GDM1 (cell line): ENCODE data around the gene DQX1.
"Not testable (repeated sequence)": the region's sequence is repeated elsewhere in the genome, so short reads cannot be mapped to it uniquely, and the experiment has no call there.

Experiments
- DNase-seq: peaks from one replicate; lab custom pipeline; 2025; lab: John Stamatoyannopoulos, UW

The DQX1 gene, protein sequence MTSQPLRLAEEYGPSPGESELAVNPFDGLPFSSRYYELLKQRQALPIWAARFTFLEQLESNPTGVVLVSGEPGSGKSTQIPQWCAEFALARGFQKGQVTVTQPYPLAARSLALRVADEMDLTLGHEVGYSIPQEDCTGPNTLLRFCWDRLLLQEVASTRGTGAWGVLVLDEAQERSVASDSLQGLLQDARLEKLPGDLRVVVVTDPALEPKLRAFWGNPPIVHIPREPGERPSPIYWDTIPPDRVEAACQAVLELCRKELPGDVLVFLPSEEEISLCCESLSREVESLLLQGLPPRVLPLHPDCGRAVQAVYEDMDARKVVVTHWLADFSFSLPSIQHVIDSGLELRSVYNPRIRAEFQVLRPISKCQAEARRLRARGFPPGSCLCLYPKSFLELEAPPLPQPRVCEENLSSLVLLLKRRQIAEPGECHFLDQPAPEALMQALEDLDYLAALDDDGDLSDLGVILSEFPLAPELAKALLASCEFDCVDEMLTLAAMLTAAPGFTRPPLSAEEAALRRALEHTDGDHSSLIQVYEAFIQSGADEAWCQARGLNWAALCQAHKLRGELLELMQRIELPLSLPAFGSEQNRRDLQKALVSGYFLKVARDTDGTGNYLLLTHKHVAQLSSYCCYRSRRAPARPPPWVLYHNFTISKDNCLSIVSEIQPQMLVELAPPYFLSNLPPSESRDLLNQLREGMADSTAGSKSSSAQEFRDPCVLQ

DNA sequence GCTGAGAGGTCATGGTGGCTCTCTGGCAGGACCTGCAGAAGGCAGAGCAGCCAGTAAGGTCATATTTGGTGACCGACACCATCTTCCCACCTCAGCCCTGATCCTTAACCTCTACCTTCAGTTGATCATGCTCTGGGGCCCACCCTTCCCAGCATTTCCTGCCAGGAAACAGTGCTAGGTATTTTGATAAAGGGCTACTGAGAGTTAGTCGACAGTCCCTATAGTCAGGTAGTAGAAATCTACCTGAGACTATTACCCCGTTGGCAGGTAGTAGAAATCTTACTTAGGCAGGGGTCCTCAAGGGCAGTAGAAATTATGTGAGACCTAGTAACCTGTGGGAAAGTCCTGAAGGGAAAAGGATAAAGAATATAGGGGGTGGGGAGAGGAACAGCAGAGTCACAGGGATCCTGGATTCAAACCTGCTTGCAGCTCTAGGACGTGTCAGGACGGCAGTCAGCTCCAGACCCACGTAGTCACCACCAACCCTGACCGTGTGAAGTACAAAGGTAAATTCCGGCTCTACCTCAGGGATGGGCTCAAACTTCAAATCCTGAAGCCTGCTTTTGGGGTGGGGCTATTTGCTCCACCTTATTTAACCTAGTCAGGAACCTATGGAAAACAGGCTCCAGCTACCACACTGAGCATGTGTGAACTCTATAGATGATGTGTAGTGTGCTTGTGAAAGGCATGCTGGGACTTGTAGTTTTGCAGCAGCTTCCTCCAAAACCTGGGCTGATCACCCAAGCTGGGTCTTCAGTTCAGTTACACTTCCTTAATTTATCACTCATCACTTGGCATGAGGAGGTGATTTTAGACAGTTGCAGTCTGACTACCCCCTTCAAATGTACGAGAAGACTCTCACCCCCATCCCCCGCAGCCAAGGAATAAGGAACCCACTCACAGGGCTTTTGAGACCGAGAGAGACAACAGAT, at the start of gene DQX1:
Gene DQX1 (minus strand): TSS at position 515 of the 932 bp plus-strand sequence. CDS start 502 bp downstream, at position 13.
- DNase-seq: peak; percentile 35

DNA sequence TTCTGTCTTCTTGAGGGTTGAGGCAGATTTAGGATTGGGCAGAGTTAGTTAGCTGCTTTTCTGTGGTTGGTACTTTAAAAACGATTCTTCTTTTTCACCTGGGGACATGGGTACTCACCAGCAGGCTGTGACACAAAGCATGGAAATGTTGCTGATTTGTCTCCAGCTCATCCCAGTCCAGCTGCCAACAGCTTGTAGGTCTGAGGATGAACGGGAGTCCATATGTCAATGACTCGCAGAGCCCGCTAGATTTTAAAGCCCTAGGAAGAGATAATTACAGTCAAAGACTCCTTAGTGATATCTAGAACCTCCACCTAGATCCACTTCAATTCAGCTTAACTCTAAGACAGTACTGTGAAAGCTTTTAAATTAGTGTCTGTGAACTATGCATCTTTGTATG, 49.3 kb upstream of the DQX1 start:
- no peak for DNase-seq

DNA sequence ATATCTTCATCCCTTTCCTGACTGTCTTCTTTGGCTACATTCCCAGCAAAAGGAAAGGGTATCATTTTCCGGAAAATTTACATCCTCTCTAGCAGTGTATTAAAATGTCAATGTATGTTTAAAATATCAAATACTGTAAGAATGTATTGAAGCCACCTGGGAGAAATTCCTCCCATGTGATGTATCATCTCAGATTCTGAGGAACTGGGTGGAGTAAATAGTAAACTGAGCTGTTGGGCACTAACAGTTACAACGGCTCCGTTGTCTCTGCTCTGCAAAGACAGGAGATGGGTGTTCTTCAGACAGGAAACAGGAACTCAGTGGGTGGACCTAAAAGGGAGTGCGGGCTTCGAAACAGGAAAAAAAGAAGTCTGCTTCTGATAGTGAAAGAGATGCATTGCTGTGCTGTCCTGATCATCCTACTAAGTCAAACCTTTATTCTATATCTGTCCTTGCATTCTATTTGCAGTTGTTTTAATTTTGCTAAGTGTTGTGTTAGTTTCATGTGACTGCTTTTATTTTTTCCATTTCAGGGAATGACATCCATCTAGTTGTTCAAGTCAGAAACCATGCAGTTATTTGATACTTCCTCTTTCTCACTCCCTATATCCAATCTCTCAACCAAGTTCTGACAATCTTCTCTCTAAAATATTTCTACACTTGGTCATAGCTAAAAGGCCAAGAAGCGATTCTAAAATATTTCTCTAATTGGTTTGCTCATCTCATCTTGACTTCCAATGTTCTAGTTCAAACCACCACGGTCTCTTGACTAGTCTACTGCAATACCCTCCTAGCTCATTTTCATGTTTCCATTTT, 47.9 kb upstream of the DQX1 start:
- DNase-seq: peak; percentile 85

DNA sequence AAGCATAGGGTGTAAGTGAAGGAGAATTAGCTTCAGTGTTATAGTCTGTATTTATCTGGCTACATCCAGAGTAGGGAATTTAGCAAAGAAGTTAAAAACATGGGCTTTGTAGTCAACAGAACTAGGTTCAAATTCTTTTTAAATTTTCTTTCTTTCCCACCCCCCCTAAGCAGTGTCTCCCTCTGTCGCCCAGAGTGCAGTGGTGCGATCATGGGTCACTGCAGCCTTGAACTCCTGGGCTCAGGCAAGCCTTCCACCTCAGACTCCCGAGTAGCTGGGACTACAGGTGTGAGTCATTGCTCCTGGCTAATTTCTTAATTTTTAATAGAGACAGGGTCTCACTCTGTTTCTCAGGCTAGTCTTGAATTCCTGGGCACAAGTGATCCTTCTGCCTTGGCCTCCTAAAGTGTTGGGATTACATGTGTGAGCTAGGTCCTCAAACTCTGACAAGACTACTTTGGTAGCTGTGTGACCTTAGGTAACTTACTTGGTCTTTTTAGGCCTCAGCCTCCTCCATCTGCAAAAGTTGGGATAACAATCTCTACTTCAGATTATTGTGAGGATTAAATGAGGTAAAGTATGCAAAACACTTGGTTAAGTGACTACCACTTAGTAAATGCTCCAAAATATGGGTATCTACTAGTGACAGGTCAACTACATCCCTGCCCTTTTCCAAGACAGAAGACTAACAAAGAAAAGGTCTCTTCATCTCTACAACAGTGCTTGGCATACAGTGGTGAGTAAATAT, 46.3 kb upstream of the DQX1 start:
- DNase-seq: no peak

DNA sequence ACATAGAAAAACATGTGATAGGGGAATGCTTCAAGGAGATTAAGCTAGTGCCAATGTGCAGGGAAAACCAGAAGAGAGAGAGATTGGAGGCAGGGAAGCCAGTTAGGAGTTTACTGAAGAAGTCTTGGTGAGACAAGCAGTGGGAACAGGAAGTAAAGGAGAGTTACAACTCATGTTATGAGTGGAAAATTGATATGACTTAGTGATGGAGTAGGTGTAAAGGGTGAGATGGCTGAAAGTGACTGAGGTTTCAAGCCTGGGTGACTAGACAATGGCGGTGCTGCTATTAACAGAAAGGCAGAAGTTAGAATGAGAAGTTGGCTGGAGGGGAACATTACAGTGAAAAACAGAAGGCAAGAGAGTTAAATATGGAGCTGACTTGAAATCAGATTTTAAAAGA, 45.0 kb upstream of the DQX1 start:
- DNase-seq: no peak

DNA sequence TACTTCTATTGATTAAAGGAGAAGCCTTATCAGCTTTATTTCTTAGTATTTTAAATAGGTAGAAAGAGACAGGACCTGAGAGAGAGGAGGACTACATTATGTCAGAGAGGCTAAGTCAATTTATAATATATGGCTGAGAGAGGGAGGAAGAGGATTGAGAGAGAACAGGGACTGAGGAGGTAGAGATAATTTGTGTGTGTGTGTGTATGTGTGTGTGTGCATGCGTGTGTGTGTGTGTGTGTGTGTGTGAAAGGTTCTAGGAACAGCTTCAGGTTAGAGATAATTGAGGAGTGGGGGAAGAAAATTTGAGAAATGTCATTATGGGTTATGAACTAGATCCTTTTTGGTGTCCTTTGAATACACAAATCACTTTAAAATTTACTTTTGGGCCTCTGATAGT, 43.7 kb upstream of the DQX1 start:
- no peak for DNase-seq

DNA sequence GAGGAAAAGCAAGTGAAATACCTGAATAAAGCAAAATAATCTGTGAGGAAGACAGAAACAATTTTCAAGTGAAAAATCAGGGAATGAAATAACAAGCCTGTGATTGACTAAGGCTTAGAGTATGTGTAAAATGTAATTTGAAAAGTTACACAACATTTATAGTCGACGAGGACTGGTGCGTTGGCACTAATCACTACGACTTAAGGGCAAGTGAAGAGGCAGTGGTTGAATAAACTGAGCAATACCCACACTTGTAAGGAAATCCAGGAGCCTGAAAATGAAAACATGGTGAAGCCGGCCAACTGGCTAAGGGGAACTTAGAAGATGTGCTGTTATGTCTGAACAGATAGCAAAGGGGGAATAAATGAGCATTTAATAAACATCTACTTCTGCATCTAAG, 41.9 kb upstream of the DQX1 start:
- no peak for DNase-seq

DNA sequence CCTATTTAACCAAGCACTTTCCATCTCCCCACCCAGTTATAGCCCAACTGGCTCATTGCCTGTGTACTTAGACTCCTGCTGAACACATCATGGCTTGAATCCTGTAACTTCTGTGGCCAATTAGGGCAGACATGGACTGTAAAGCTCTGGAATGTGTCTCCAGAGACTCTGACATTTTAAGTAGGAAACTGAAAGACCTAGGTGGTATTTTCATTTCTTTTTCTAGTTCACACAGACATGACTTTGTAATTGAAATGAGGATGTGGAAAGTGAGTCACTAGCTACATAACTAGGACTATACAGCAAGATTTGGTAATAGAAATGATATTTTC, 40.7 kb upstream of the DQX1 start:
- DNase-seq: no peak

DNA sequence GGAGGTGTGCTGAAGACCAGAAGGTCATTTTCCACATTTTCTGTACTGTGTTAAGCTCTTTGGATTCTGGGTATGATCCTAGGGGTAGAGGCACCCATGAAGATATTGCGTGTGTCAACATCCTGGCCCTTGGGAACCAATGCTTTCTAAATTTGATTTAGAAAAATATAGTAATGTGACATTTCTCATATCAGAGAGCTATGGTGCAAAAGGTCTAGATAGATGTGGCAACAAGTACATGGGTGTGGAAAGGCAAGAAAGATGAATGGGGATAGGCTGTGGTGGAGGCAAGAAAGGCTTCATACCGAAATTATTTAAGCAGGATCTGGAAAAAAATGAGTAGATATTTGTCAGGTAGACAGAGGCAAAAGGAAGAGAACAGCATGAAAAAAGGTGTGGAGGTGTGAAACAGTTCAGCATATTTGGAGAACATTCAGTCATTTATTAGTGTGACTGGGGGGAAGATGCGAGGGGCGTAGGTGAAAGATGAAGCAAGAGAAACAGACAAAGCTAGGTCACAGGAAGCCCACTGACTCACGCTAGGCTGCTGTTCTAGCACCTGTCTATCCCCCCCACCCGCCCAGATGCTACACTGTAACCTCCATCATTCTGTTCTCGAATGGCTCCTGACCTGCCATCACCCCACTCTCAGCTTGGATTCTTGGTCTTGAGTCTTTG, 40.2 kb upstream of the DQX1 start:
- no peak for DNase-seq

DNA sequence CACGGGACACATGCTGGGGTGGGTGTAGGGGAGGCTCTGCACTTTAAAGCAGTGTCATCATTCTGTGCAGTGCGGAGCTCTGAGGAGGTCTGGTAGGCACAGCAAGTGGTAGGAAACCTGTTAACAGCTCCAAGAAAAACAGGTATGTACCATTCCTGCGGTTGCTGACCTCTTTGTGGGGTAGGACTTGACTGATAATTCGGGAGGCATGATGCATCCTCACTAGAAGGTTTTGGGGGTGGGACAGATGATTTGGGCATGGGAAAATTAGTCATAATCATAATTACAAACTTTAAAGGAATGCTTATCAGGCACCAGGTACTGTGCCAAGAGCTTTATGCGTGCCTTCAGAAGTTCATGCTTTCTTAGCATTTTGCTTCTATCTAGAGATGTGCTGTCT, 38.2 kb upstream of the DQX1 start:
- no peak for DNase-seq

DNA sequence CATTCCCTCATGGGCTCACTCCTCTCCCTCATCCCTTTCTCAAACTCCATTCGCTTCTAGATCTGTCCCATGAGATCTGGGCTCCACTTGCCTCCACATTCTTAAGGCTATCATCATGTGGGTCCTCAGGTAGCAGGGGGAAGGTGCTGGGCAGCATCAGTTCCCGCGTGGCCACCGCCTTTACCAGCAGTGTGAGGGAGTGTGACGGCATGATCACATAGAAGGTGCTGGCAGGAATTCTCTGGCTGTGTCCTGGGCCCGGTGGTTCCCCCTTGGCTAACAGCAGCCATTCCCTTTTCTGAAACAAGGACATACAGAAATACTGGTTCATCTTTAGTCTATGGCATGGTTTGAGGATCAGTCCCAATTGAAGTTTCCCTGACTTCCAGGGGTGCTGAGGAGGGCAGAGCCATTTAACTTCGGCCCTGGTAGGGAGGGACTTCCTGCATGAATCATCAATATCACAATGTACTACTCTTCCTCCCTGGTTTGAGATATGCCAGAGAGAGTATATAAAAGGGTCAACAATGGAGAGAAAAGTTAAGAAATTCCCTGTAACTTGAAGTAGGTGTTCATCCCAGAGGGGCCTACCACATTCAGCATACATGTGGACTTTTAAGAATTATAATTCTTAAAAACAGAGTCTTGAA, 36.2 kb upstream of the DQX1 start:
- no peak for DNase-seq

DNA sequence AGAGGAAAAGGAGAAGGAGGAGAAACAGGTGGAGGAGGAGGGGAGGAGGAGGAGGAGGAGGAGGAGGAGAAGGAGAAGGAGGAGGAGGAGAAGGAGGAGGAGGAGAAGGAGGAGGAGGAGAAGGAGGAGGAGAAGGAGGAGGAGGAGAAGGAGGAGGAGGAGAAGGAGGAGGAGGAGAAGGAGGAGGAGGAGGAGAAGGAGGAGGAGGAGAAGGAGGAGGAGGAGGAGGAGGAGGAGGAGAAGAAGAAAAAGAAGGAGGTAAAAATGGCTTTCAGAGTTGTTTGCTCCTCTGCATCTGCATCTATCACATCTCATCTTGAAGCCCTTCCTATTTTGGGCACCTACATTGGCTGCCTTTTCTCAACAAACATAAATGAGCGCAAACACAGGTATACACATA, 35.0 kb upstream of the DQX1 start:
- not testable (repeated sequence) for DNase-seq

DNA sequence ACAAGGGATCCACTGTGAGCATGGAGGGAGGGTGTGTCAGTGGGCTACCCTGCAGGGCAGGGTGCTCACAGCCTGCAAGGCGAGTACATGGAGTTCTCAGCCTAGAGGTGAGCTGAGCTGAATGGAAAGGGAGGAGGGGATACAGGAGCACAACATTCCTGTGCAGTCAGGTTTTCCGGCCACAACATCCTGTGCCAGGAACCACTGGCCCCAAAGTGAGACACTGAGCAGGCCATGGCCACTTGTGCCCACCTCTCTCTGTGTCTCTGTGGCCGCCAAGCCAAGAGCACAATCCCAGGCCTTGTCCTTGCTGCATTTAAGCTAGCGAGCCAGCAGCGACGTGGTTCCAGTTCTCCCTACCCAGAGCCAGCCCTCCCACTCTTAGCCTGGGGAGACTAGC, 34.6 kb upstream of the DQX1 start:
- DNase-seq: no peak

DNA sequence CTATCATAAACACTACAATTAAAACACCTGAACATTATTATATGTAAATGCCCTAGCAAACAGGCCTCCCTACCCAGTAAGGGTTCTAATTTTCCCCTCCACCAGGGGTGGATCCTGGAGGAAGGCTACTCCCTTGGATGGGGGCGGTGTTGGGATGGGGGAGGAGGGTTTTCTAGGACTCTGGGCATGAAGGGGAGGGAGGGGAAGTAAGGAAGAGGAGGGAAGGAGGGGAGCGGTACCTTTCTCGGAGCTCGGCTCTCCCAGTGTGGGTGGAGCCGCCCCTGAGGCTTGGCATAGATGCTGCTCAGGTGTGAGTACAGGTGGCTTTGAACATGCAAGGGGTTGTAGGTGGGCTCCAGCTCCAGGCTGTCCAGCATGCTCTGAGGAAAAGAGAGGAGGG, 33.9 kb upstream of the DQX1 start:
- no peak for DNase-seq

DNA sequence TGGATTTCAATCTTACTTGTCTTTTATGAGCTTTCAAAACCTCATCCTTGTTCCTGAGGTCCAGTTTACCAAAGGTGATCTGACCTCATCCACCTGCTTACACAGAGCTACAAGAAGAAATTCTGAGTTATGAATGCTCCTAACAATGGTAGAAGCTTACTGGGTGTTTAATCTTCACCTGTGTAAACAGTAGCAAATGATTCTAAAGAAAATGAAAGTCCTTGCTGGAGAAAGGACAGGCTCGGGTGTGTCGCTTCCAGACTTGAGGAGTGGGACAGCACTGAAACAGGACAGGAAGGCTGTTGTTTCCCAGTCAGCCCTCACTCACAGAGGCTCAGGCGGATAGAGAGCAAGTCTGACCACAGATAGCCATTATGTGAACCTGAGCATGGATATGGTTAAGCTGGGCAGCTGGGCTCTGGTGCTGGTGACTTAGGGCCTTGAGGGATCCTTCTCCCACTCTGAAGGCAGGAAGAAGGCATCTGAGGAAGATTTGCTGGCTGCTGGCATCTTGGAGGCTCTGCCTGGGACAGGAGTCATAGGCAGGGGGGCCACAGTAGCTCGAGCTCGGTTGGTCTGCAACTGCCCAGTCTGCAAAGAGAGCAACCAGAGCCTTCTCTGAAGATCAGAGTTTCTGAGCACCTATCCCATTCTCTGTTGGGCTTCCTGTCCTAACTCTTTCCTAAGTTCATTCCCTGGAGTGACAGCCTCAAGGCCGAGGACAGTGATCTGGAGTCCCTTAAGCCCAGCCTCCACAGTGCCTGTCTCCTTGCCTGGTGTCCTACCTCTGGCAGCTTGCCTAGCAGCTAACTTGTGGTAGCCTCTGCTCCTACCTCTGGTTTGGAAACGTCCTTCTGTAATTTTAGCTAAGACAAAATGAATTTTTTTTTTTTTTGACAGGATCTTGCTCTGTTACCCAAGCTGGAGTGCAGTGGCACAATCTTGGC, 32.5 kb upstream of the DQX1 start:
- no peak for DNase-seq

DNA sequence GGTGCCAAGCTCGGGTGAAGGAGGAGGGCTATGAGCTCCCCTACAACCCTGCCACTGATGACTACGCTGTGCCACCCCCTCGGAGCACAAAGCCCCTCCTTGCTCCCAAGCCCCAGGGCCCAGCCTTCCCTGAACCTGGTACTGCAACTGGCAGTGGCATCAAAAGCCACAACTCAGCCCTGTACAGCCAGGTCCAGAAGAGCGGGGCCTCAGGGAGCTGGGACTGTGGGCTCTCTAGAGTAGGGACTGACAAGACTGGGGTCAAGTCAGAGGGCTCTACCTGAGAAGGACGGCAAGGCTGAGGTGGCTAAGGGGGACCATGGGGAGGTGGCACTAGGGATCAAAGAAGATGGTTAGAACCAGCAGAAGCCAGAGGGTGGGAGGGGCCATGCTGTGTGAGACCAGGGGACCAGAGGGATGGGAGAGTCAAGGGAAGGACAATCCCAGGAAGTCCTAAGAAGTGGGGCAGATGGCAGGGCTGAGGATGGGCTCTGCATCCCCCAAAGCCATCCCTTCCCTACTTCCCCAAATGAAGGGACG, 30.9 kb upstream of the DQX1 start:
- DNase-seq: no peak

DNA sequence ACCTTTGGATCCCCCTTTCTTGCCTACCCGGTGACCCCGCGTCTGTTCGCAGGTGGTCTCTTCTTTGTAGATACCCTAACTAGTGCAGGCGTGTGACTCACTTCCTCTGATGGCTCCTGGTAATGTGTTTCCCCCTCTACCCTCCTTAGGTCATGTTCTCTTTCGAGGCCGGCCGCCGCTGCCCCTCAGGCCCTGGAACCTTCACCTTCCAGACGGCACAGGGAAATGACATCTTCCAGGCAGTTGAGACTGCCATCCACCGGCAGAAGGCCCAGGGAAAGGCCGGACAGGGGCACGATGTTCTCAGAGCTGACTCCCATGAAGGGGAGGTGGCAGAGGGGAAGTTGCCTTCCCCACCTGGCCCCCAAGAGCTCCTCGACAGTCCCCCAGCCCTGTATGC, 30.1 kb upstream of the DQX1 start:
- no peak for DNase-seq

DNA sequence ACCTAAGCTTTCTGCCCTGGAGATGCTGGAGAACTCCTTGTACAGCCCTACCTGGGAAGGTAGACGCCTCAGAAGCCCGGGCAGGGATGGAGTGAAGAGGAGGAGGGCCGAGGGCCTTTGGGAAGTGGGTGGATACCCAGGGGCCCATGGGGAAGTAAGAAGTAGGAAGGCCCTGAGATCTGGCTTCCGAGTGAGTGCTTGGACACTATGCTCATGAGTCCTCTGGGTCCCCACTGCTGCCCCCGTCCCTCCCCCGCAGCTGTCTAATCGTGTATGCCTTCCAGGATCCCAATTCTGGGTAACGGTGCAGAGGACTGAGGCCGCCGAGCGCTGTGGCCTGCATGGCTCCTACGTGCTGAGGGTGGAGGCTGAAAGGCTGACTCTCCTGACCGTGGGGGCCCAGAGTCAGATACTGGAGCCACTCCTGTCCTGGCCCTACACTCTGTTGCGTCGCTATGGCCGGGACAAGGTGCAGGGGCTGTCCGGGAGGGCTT, 29.6 kb upstream of the DQX1 start:
- no peak for DNase-seq
